ENCODE data around the gene FBXW11.

Gene FBXW11

DNA sequence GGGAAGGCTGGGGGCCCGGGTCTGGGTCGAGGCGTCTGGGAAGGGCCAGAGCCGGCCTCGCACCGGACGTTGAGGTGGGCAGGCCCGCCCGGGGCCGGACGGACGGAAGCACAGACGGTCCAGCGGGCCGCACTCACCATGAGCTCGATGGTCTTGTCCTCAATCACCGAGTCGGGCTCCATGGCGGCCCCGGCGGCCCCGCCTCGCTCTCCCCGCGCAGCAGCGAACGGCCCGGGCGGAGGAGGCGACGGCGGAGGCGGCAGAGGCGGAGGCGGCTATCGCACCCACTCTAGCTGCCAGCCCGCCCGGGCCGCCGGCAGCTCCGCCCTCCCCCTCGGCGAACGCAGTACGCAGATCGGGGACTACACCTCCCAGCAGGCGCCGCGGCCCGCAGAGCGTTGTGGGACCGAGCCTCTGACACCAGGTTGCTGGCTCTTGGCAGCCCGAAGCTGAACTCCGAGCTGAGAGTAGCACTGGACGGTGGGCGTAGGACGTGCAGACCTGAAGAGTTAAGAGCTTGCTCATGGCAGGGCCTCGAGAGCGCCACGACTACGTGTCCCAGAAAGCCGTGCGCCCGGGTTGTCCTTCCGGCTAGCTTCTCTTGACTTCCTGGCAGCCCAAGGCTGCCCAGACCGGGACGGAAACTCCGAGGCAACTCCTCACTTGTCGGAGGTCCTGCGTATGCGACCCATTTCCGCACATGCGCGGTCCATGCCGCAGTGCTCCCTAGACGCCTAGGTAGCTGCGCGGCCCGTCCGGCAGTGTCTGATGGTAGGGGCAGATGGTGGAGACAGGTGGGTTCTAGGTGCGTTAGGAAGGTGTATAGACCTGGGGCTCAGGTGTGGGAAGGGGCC is at the start of gene FBXW11:
FBXW11 (minus strand) TSS at position 318 of the 854 bp plus-strand sequence; CDS start at position 182, 136 bp downstream.
- DNase-seq (ENCODE audit: extremely low read depth, low read depth), result peak; percentile 90
- no peak for TF ChIP-seq CTCF (IDR thresholded peaks at IDR 0.05; ENCODE audit: low read depth, low read length)

GRCh38 chr5:172055996-172056395 is 49.6 kb upstream of the FBXW11 start:
- no peak for DNase-seq (ENCODE audit: extremely low read depth, low read depth)
- TF ChIP-seq CTCF (IDR thresholded peaks at IDR 0.05; ENCODE audit: low read depth, low read length), result no peak

GRCh38 chr5:172055421-172055820 is 49.0 kb upstream of the FBXW11 start:
- DNase-seq (ENCODE audit: extremely low read depth, low read depth), result no peak
- no peak for TF ChIP-seq CTCF (IDR thresholded peaks at IDR 0.05; ENCODE audit: low read depth, low read length)

DNA sequence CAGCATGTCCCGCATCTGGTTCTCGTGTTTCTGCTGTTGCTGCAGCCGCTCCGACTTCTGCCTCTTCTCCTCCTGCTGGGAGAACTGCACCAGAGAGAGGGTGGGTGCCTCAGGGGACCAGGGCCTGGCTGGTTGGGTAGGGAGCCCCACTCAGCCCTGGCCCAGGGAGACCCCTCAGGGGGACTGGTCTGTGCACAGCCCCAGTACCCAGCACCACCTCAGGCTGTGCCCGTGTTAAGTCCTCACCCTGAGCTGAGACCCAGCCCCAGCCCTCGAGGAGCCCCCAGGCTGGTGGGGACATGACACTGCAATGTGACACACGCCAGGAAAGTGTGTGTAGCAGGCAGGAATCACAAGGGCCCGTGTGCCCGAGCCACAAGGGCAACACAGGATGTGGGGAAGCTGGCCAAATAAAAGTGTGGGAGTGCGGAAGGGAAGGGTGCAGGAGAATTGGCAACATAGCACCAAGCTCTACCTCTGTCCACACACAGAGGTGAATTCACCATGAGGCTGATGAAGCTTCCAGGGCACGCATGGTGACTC is 48.2 kb upstream of the FBXW11 start:
- no peak for TF ChIP-seq CTCF (IDR thresholded peaks at IDR 0.05; ENCODE audit: low read depth, low read length)
- DNase-seq (ENCODE audit: extremely low read depth, low read depth), result no peak

- peak; percentile 35 for DNase-seq (ENCODE audit: extremely low read depth, low read depth)
- TF ChIP-seq CTCF (IDR thresholded peaks at IDR 0.05; ENCODE audit: low read depth, low read length), result peak; percentile 37
These were observed 46.2 kb upstream of the FBXW11 start for GRCh38 chr5:172052450-172053236.

DNA sequence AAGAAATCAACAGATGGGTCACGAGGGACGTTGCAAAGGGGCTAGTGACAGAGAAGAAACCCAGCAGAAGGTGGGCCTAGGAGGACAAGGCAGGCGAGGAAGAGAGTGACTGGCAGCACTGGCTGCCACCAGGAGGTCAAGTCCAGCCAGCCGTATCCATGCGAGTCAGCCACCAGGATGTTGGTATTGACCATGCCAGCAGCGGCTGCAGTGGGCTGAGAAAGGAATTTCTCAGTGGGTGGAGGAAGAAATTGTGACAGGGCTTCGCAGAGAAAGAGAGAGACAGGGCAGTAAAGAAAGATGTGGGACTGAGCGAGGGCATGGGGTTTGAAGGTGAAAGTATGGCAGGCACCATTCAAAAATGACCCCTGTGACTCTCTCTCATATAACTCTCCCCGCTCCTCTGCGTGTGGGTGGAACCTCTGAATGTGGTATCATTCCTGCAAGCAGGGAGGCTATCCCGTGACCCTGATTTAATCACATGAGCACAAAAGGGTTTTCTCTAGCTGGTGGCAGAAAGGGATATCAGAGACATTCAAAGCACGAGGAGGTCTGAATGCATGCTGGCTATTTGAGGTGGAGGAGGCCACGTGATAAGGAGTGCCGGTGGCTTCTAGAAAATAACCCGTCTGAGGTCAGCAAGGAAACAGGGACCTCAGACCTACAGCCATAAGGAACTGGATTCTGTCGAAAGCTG is 45.4 kb upstream of the FBXW11 start:
- no peak for TF ChIP-seq CTCF (IDR thresholded peaks at IDR 0.05; ENCODE audit: low read depth, low read length)
- no peak for DNase-seq (ENCODE audit: extremely low read depth, low read depth)
